Measurements from ENCODE around the gene AFG1L. TPM values are rescaled to one million over a fixed set of nuclear protein-coding genes. Genes with fewer than 3 reads are reported as not detected.
"Not testable (repeated sequence)": the region's sequence is repeated elsewhere in the genome, so short reads cannot be mapped to it uniquely, and the experiment has no call there.

Gene AFG1L
- total RNA-seq, 3 donors from 2014 or later (not counting 1 experiment from before 2014, with no cell fraction given) = 4.8 to 9.2 (median 5.2) TPM

- Histone ChIP-seq H3K4me3 (ENCODE audit: low read length) (no peak overlapping the region), H3K36me3 (ENCODE audit: control insufficient read depth, insufficient read depth, low read length) (no peaks in the 10 kb centered on the region), H3K9me3 (ENCODE audit: control insufficient read depth, insufficient read depth, low read length) (no peaks in the 10 kb centered on the region), H3K27me3 (ENCODE audit: control insufficient read depth, insufficient read depth, low read length) (no peaks in the 10 kb centered on the region), H3K4me1 (ENCODE audit: control insufficient read depth, insufficient read depth, low read length) (no peaks in the 10 kb centered on the region), H3K27ac (ENCODE audit: low read length) (no peak overlapping the region)
- Mint-ChIP-seq H3K27me3 (ENCODE audit: low read depth in 2 of 2) (peaks cover 5 to 7% of the 10 kb centered on the region in 2 donors), H3K4me1 (no peaks in the 10 kb centered on the region), H3K9me3 (no peaks in the 10 kb centered on the region), H3K36me3 (no peaks in the 10 kb centered on the region), H3K27ac (no peak overlapping the region), H3K4me3 (no peak overlapping the region)
- WGBS (ENCODE audit: insufficient coverage) = 67% methylated on average over 1 of the region's 4 CpGs
- intact Hi-C loops (cut with micrococcal nuclease) = no loop called here
- no peak for ATAC-seq
- TF ChIP-seq CTCF (IDR thresholded peaks at IDR 0.05) = no peak
- DNase-seq = no peak
Observed at GRCh38 chr6:108286366-108286765, 8.5 kb upstream of the AFG1L start.

- Mint-ChIP-seq H3K4me3 (no peak overlapping the region), H3K9me3 (no peaks in the 10 kb centered on the region), H3K27ac (no peak overlapping the region), H3K27me3 (ENCODE audit: low read depth in 2 of 2) (peaks cover 5 to 7% of the 10 kb centered on the region in 2 donors), H3K36me3 (no peaks in the 10 kb centered on the region), H3K4me1 (no peaks in the 10 kb centered on the region)
- DNase-seq (no peak), ATAC-seq (no peak)
- no peak overlapping the region for H3K4me3 ChIP-seq (ENCODE audit: low read length)
- no peaks in the 10 kb centered on the region for H3K27me3 ChIP-seq (ENCODE audit: control insufficient read depth, insufficient read depth, low read length)
- no peak for TF ChIP-seq CTCF (IDR thresholded peaks at IDR 0.05)
- WGBS (ENCODE audit: insufficient coverage) = 74% methylated on average over 3 of the region's 3 CpGs
- intact Hi-C loops (cut with micrococcal nuclease) = no loop called here
- no peaks in the 10 kb centered on the region for H3K36me3 ChIP-seq (ENCODE audit: control insufficient read depth, insufficient read depth, low read length)
- no peak overlapping the region for H3K27ac ChIP-seq (ENCODE audit: low read length)
- no peaks in the 10 kb centered on the region for H3K4me1 ChIP-seq (ENCODE audit: control insufficient read depth, insufficient read depth, low read length)
- no peaks in the 10 kb centered on the region for H3K9me3 ChIP-seq (ENCODE audit: control insufficient read depth, insufficient read depth, low read length)
Observed at GRCh38 chr6:108287373-108287772, 7.5 kb upstream of the AFG1L start.

- no peak overlapping the region for H3K27ac ChIP-seq (ENCODE audit: low read length)
- H3K36me3 ChIP-seq (ENCODE audit: control insufficient read depth, insufficient read depth, low read length) = no peaks in the 10 kb centered on the region
- H3K4me1 ChIP-seq (ENCODE audit: control insufficient read depth, insufficient read depth, low read length) = peaks cover under 1% of the 10 kb centered on the region
- no peak for TF ChIP-seq CTCF (IDR thresholded peaks at IDR 0.05)
- Mint-ChIP-seq H3K4me1 (no peaks in the 10 kb centered on the region), H3K4me3 (no peak overlapping the region), H3K9me3 (no peaks in the 10 kb centered on the region), H3K27me3 (ENCODE audit: low read depth in 2 of 2) (peaks cover 2% of the 10 kb centered on the region in 2 donors), H3K27ac (no peak overlapping the region), H3K36me3 (no peaks in the 10 kb centered on the region)
- H3K9me3 ChIP-seq (ENCODE audit: control insufficient read depth, insufficient read depth, low read length) = no peaks in the 10 kb centered on the region
- intact Hi-C loops (cut with micrococcal nuclease) = no loop called here
- DNase-seq = no peak
- ATAC-seq = no peak
- no peak overlapping the region for H3K4me3 ChIP-seq (ENCODE audit: low read length)
- no peaks in the 10 kb centered on the region for H3K27me3 ChIP-seq (ENCODE audit: control insufficient read depth, insufficient read depth, low read length)
Observed at GRCh38 chr6:108288742-108289141, 6.1 kb upstream of the AFG1L start.

- Mint-ChIP-seq H3K27me3 (ENCODE audit: low read depth in 2 of 2) (no peaks in the 10 kb centered on the region), H3K4me1 (peaks cover 9 to 11% of the 10 kb centered on the region in 2 donors), H3K27ac (no peak overlapping the region), H3K4me3 (no peak overlapping the region), H3K9me3 (no peaks in the 10 kb centered on the region), H3K36me3 (peaks cover 7% of the 10 kb centered on the region)
- no peak for ATAC-seq
- no peaks in the 10 kb centered on the region for H3K9me3 ChIP-seq (ENCODE audit: control insufficient read depth, insufficient read depth, low read length)
- 92% methylated on average over 4 of the region's 4 CpGs for WGBS (ENCODE audit: insufficient coverage)
- no peak overlapping the region for H3K27ac ChIP-seq (ENCODE audit: low read length)
- DNase-seq = no peak
- H3K4me3 ChIP-seq (ENCODE audit: low read length) = no peak overlapping the region
- no peaks in the 10 kb centered on the region for H3K36me3 ChIP-seq (ENCODE audit: control insufficient read depth, insufficient read depth, low read length)
- peaks cover 13% of the 10 kb centered on the region for H3K4me1 ChIP-seq (ENCODE audit: control insufficient read depth, insufficient read depth, low read length)
- H3K27me3 ChIP-seq (ENCODE audit: control insufficient read depth, insufficient read depth, low read length) = no peaks in the 10 kb centered on the region
- intact Hi-C loops (cut with micrococcal nuclease) = no loop called here
- no peak for TF ChIP-seq CTCF (IDR thresholded peaks at IDR 0.05)
Observed at GRCh38 chr6:108291091-108291490, 3.8 kb upstream of the AFG1L start.

GRCh38 chr6:108292561-108292960 lies 2.3 kb upstream of the AFG1L start:
- H3K36me3 ChIP-seq (ENCODE audit: control insufficient read depth, insufficient read depth, low read length); ATAC-seq; H3K27ac ChIP-seq (ENCODE audit: low read length); H3K27me3 Mint-ChIP-seq (ENCODE audit: low read depth in 2 of 2); H3K4me3 ChIP-seq (ENCODE audit: low read length); H3K9me3 ChIP-seq (ENCODE audit: control insufficient read depth, insufficient read depth, low read length); H3K9me3 Mint-ChIP-seq; H3K27me3 ChIP-seq (ENCODE audit: control insufficient read depth, insufficient read depth, low read length); DNase-seq; H3K4me3 Mint-ChIP-seq; H3K36me3 Mint-ChIP-seq; H3K27ac Mint-ChIP-seq; intact Hi-C loops (cut with micrococcal nuclease): not testable (repeated sequence)
- H3K4me1 ChIP-seq (ENCODE audit: control insufficient read depth, insufficient read depth, low read length) = peaks cover 13% of the 10 kb centered on the region
- peaks cover 9 to 11% of the 10 kb centered on the region in 2 donors for H3K4me1 Mint-ChIP-seq
- WGBS (ENCODE audit: insufficient coverage) = 100% methylated on average over 1 of the region's 3 CpGs
